NCI-H146 treated with DMSO at 0.1 percent for 48 hours (cell line): ENCODE data around the gene OSBPL3.

Experiments used
- DNase-seq: peaks from one replicate; lab custom pipeline; 2025; ENCODE audit not compliant: unreplicated experiment; lab: John Stamatoyannopoulos, UW

The OSBPL3 gene

DNA sequence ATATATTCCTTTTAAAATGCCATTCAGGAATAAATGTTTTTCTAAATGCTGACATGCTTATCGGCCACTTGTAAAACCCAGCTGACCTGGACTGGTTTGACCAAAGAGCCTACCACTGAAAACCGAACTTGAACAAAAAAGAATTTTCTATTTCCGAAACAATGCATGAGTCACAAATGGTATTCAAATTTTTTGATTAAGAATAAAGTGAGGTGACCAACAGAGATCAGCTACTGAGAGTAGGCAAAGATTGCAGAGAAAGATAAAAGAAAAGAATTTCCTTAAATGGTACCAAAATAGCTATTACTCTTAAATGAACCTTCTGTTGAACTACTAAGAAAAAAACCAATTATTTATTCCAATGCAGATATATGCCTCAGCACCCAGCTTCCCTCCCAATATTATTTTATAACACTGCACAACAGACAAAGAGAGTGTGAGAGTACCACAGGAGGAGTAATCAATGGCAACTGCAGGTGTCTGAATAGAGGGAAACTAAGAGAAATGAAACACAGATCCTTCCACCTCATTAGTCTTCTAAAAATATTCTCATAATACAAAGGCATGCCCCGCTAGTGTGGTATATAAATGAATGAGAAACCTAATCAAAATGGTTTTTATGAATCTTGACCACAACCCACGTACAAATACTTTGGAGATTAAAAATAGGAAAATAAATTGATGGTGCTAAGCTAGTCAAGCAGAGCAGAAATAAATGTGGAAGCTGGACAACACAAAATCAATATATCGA is 20.1 kb downstream of the OSBPL3 start:
- DNase-seq: no peak

DNA sequence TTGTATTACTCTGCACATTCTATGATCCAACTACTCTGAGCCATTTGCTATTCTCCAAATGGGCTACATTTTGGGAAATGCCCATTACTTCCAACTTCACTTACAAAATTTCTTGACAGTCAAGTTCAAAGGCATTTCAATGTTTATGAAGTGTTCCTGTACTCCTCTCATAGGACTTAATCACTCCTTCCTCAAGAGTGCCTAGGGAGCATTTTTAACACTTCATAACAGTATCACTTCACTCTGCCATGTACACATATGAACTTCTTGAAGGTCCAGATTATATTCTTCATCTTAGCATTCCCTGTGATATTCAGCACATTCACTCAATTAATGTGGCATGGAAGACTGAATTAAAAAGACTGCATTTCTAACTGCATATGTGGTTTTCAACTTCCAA is 21.6 kb downstream of the OSBPL3 start:
- DNase-seq: no peak

DNA sequence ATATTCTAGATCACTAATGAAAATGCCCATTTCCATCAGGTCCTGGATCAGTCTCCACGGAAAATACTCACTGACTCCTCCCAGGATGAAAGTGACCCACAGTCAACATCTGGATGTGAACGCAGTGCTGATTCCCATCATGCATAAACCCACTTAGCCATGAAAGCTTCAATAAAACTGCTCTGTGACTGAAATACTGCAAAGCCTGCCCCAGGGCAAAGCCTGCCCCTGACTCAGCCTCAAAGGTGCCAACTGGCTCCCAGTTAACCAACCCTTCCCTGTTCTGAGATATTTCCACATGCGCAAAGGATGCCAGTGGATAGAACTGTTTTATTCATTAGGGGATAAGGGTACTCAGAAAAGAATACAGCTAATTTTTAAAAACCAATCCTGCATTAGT is 24.0 kb downstream of the OSBPL3 start:
- no peak for DNase-seq

DNA sequence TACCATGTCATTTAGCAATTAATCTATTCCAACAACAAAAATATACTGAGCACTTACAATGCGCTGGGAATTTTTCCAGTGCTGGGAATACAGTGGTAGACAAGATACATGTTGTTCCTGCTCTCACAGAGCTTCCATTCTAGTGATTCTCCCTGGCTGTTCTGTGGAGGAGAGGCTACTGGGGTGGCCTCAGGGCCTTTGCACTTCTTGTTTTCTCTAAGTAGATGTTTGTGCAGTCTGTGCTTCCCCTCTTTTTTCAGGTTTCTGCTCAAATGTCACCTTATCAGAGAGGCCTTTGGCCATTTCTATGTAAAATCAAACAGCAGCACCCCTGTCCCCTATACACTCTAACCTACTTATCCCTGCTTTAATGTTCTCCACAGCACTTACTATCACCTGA is 24.7 kb downstream of the OSBPL3 start:
- no peak for DNase-seq

DNA sequence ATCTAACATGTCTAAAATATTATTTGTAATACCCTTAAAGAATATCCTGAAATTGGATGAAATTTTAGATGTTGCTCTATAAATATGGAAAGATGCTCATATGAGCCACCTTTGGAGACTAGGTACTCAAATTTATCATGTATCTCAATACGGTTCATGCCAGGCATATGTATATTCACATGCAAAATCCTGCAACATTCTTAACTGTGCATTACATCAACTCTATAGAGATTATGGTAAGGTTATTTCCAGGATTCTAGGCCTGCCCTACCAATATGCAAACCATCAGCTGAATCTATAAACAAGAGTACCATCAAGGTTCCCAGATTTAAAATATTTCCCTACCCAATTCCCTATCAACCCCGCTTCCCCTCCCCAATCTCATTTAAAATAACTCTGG is 27.5 kb downstream of the OSBPL3 start:
- DNase-seq: no peak

- DNase-seq: no peak
Measured at GRCh38 chr7:24951441-24951980, 28.5 kb downstream of the OSBPL3 start.

DNA sequence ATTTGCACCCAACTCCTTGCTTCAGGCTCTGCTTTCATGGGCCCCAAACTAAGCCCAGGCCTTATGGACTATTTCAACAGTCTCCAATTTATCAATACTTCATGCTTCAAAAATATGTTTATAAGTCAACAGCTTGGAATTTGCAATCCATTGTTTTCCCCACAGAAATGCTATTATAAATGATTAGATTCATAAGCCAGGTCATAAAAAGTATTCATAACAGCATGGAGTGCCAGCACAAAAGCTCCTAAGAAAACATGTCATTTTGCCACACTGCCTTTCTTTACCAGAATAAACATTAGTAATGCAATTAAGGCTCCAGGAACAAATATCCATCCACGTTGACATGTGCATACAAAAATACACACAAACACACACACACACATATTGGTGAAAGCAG is 30.1 kb downstream of the OSBPL3 start:
- no peak for DNase-seq

DNA sequence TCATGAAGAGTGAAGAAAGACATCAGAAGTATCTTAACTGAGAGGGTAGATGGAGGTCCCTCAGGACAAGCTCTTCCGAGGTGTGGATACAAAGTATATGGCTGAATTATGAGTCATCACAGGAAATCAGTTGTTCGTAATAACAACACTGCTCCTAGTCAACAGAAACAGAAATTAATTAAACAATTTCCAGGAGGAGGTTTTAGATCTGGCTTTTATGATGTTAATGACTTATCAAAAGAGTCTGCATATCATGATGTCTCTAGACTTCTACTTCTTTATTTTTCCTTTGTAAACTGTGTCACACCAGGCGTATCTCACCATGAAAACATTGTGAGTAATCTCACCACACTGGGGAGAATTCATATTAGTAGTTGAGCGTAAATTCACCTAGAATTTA is 31.2 kb downstream of the OSBPL3 start:
- DNase-seq: no peak

DNA sequence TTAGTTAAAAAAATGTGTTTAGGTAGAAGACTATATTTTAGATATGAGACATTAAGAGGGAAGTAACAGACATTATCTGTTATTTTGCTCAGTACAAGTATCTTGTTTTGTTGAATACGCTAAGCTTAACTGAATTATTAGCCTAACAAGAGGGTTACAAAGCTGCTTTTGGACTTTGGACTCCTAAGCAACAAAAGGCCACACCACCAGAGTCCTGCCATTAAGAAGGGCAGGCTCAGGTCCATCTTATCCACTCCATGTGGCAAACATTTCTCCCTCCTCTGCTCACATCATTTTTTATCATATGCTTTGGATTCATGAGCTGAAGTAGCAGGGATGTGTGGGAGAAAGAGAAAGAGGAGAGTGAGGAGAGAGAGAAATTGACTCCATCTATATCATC is 33.5 kb downstream of the OSBPL3 start:
- DNase-seq: no peak

DNA sequence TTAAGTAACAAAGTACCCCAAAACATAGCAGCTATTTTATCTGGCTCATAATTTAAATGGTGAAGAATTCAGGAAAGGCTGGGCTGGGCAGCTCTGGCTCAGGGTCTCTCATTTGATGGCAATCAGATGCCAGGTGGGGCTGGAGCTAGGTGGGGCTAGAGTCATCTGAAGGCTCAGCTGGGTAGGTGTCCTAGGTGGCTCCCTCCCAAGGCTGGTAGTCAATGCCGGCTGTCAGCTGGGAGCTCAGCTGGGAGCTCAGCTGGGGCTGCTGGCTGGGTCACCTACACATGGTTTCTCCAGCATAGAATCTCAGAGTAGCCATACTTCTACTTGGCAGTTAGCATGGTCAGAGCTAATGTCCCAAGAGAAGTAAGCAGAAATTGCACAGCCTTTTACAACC is 34.1 kb downstream of the OSBPL3 start:
- peak; percentile 11 for DNase-seq

GRCh38 chr7:24943096-24943948 is 36.7 kb downstream of the OSBPL3 start:
- DNase-seq: no peak

GRCh38 chr7:24942226-24942625 is 37.8 kb downstream of the OSBPL3 start:
- no peak for DNase-seq

DNA sequence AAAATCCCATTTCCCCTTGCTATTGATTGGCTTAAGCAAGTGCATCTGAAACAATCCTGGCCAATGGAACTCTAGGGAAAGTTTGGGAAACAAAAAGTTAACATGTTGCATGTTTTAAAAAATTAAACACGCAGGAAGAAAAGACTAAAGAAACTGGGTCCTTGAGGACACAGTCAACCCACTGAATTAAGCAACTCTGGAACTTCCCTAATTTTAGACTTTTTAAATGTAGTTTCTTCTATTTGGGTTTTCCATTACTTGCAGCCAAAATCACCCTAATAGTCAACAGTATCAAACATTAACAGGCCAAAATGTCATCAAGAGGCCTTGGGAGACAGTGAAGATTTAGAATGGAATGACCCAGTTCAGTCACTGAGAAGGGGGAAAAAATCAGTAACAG is 40.6 kb downstream of the OSBPL3 start:
- DNase-seq: no peak

DNA sequence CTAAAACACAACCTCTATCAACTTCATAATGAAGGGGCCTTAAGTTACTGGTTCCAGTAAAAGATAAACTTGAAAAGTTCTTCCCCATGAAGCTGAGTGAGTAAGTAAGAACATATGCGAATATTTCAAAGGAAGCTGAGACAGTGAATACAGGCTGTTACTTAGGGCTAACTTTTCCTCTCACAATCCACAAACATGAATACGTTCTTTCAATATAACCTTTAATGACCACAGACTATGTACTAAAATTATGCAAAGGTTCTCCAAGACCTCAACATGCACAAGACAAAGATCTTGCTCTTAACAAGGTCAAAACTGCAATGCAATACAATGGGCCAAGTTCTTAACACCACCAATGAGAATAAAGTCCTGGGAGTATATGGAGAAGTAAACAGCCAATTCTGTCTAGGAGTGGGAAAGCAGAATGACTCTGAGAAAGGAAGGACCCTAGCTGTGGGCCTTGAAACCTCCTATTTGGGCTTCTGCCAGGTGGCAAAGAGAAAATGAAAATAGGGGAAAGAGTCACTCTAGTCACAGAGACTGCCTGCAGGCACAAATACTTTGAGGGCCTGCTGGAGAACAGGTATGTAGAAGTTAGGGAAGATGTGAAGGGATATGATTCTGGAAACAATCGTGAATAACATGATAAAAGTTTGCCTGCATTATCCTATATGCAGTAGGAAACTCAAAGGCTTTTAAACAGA is 43.7 kb downstream of the OSBPL3 start:
- DNase-seq: no peak

GRCh38 chr7:24933298-24933697 is 46.7 kb downstream of the OSBPL3 start:
- DNase-seq: no peak

GRCh38 chr7:24932815-24933214 is 47.2 kb downstream of the OSBPL3 start:
- DNase-seq: no peak

DNA sequence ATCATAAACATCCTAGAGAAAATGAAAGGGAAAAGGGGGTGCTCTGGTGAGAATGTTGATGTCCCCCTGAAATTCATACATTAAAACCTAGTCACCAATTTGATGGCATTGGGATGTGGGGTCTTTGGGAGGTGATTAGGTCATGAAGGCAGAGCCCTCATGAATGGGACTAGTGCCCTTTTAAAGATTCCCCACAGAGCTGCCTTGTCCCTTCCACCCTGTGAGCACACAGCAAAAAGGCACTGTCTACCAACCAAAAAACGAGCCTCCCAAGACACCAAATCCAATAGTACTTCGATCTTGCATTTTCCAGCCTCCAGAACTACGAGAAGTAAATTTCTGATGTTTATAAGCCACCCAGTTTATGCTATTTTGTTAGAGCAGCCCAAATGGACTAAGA is 47.6 kb downstream of the OSBPL3 start:
- DNase-seq: no peak

DNA sequence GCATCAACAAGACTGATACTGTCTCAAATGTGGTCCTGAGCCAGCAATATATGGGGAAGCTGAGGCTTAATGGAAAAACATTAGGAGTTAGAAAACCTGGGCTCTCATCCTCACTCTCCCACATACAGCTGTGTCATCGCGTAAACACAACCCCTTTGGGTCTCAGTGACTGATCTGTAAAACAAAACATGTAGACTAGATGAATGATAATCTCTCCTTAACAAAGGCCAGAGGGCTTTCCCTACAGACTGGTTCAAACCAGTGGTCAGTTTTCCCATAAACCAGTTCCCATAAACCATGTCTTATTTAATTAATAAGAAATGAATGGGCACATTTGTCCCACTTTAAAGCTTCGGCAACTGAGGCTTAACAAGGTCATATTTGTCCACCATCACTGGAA is 48.1 kb downstream of the OSBPL3 start:
- DNase-seq: no peak

DNA sequence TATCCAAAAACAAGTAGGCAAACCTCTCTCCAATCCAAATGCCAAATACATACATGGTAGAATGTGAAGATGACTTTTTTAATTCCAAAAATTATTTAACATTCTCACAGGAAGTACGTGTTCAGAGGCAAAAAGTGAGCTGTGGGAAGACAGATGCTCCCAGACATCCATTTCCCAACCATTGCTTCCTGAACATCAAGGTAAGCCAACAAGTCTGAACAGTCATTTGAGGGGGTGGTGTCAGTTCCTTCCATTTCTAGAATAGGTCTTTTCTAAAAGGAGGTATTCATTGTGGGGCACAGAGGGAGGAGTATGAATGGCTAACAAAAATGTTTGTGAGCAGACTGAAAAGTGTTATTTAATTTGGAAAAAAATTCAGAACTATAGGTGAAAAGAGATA is 49.1 kb downstream of the OSBPL3 start:
- no peak for DNase-seq

GRCh38 chr7:24926623-24927524 is 53.1 kb downstream of the OSBPL3 start:
- DNase-seq: no peak

DNA sequence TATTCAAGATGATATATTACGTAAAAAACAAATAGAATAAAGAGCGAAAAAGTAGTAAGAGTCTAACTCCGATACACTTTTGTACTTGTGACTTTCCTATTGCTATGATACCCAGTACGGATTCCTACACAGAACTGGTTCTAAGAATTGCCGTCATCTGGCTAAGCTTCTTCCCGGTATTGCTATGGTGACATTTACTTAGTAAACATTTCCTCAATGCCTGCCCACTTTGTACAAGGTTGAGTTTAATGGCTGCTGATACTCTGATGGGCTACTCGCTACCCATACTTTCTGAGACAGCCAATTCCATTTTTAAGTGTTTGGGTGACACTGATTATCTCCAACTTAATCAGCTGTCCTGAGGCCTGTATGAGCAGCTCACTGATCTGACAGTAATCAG is 55.6 kb downstream of the OSBPL3 start:
- no peak for DNase-seq
